GM23338 (cell line): Measurements from ENCODE around the gene DCHS1. TPM values are rescaled to one million over a fixed set of nuclear protein-coding genes. Genes with fewer than 3 reads are reported as not detected.

Experiments
- ATAC-seq: fragments of 200-7000 bp; cut with Tn5 transposase; 3 replicates; pipeline ENCODE4 v1.9.1; 2020
- DNase-seq: peaks from one replicate; pipeline ENCODE4 v3.0.0-alpha.2; 2015; ENCODE audit warnings: low spot score
- H2AFZ ChIP-seq: fragments of 200-600 bp; sonication (generic); 2 replicates; pipeline ENCODE4 v1.8.0; 2016; ENCODE audit warnings: antibody characterized with exemption, mild to moderate bottlenecking, moderate library complexity
- H3F3A ChIP-seq: fragments of 200-600 bp; sonication (generic); replicated peaks from 2 replicates; pipeline ENCODE4 v1.8.0; 2017; ENCODE audit warnings: antibody characterized with exemption, mixed run types, low read depth
- H3K27ac ChIP-seq: fragments of 200-600 bp; sonication (generic); 2 replicates; pipeline ENCODE4 v1.6.1; 2016; ENCODE audit warnings: low read depth
- H3K27me3 ChIP-seq: fragments of 200-600 bp; sonication (generic); 2 replicates; pipeline ENCODE4 v1.8.0; 2016; ENCODE audit warnings: mild to moderate bottlenecking, mixed run types, moderate library complexity; ENCODE audit not compliant: insufficient read depth
- H3K36me3 ChIP-seq: fragments of 200-600 bp; sonication (generic); 2 replicates; pipeline ENCODE4 v1.8.0; 2016; ENCODE audit warnings: mild to moderate bottlenecking; ENCODE audit not compliant: insufficient read depth
- H3K4me1 ChIP-seq: fragments of 200-600 bp; sonication (generic); 2 replicates; pipeline ENCODE4 v1.8.0; 2016; ENCODE audit warnings: mild to moderate bottlenecking, moderate library complexity; ENCODE audit not compliant: insufficient read depth
- H3K4me2 ChIP-seq: fragments of 200-600 bp; sonication (generic); 2 replicates; pipeline ENCODE4 v1.7.1; 2017; ENCODE audit warnings: mixed run types
- H3K4me3 ChIP-seq: fragments of 200-600 bp; sonication (generic); 2 replicates; pipeline ENCODE4 v1.6.1; 2016; ENCODE audit warnings: mixed run types
- H3K79me2 ChIP-seq: fragments of 200-600 bp; sonication (generic); replicated peaks from 2 replicates; pipeline ENCODE4 v1.8.0; 2017; ENCODE audit warnings: mild to moderate bottlenecking; ENCODE audit not compliant: insufficient read depth
- H3K9me2 ChIP-seq: fragments of 200-600 bp; sonication (generic); 2 replicates; pipeline ENCODE4 v1.8.0; 2017; ENCODE audit not compliant: insufficient read depth
- H4K20me1 ChIP-seq: fragments of 200-600 bp; sonication (generic); replicated peaks from 2 replicates; pipeline ENCODE4 v1.8.0; 2017; ENCODE audit warnings: mild to moderate bottlenecking; ENCODE audit not compliant: insufficient read depth
- H3K27ac Mint-ChIP-seq: 2 replicates; pipeline ENCODE4 v1.8.0; 2020; ENCODE audit warnings: inconsistent platforms, mild to moderate bottlenecking, moderate library complexity, mixed read lengths
- H3K27me3 Mint-ChIP-seq: 3 replicates; pipeline ENCODE4 v1.8.0; 2022; ENCODE audit warnings: low read depth, mild to moderate bottlenecking, moderate library complexity, mixed read lengths, inconsistent platforms; ENCODE audit not compliant: insufficient read depth, poor library complexity
- H3K36me3 Mint-ChIP-seq: 3 replicates; pipeline ENCODE4 v1.8.0; 2021; ENCODE audit warnings: low read depth, mild to moderate bottlenecking, inconsistent platforms, moderate library complexity, mixed read lengths
- H3K4me1 Mint-ChIP-seq: 3 replicates; pipeline ENCODE4 v1.8.0; 2020; ENCODE audit warnings: mild to moderate bottlenecking, inconsistent platforms, mixed read lengths
- H3K4me3 Mint-ChIP-seq: 3 replicates; pipeline ENCODE4 v1.8.0; 2021; ENCODE audit warnings: moderate library complexity, mild to moderate bottlenecking, inconsistent platforms, mixed read lengths
- H3K9me3 Mint-ChIP-seq: 3 replicates; pipeline ENCODE4 v1.8.0; 2020; ENCODE audit warnings: moderate library complexity, mild to moderate bottlenecking, inconsistent platforms, mixed read lengths
- CREB1 ChIP-seq: fragments of 250-450 bp; sonication (Bioruptor Pico); IDR thresholded peaks from 2 replicates; pipeline ENCODE4 v1.5.0; 2020; ENCODE audit warnings: low read depth, mild to moderate bottlenecking, moderate library complexity
- CTCF ChIP-seq, 2 experiments: fragments of 200-600 bp in 1 of 2; sonication (generic) in 1 of 2; conservative IDR thresholded peaks; 2 replicates each; pipeline versions ENCODE4 v1.5.1 to v1.6.1; 2016 to 2017; ENCODE audit warnings: antibody characterized with exemption in 2 of 2, low read depth in 2 of 2, mild to moderate bottlenecking in 2 of 2, moderate library complexity in 1 of 2
- EZH2 ChIP-seq: fragments of 200-600 bp; sonication (generic); IDR thresholded peaks from one replicate; pipeline ENCODE4 v1.8.0; 2017; ENCODE audit warnings: antibody characterized with exemption, mild to moderate bottlenecking, low read depth; ENCODE audit not compliant: unreplicated experiment
- EZH2phosphoT487 ChIP-seq: fragments of 200-600 bp; sonication (generic); IDR thresholded peaks from one replicate; pipeline ENCODE4 v1.8.1; 2018; ENCODE audit warnings: antibody characterized with exemption; ENCODE audit not compliant: unreplicated experiment
- JUNB ChIP-seq: IDR thresholded peaks from one replicate; pipeline ENCODE4 v1.6.1; 2016; ENCODE audit warnings: antibody characterized with exemption; ENCODE audit not compliant: unreplicated experiment
- POLR2AphosphoS5 ChIP-seq: IDR thresholded peaks from 2 replicates; pipeline ENCODE4 v1.6.1; 2016; ENCODE audit warnings: antibody characterized with exemption, low read depth
- STAT1 ChIP-seq: IDR thresholded peaks from one replicate; pipeline ENCODE4 v1.6.1; 2016; ENCODE audit warnings: antibody characterized with exemption; ENCODE audit not compliant: unreplicated experiment
- ZNF114 ChIP-seq: fragments of 250-450 bp; sonication (Bioruptor Pico); IDR thresholded peaks from 2 replicates; pipeline ENCODE4 v1.5.0; 2020; ENCODE audit warnings: mild to moderate bottlenecking, moderate library complexity
- ZNF462 ChIP-seq: fragments of 250-450 bp; sonication (Bioruptor Pico); IDR thresholded peaks from 2 replicates; pipeline ENCODE4 v1.5.0; 2020; ENCODE audit warnings: mild to moderate bottlenecking, moderate library complexity
- polyA plus RNA-seq: library from polyadenylated mRNA; unstranded; fragments of >200 nt; fragmentation: Nextera tagmentation; extraction: Ambion mirVana; gene quantifications from 2 replicates; pipeline ENCODE4 v1.2.1, GENCODE V29; 2016
- total RNA-seq: library from RNA; depleted of rRNA; stranded (reverse); fragments of >200 nt; shearing (Covaris generic); gene quantifications from 2 replicates; pipeline ENCODE4 v1.2.3, GENCODE V29; 2014
- TF ChIP-seq, protein P1 (sequence below): IDR thresholded peaks from 2 replicates; pipeline ENCODE4 v1.6.1; 2016; ENCODE audit warnings: antibody characterized with exemption

Gene DCHS1
- total and polyA plus RNA-seq, 2 experiments from 2014 or later = 2.3 to 20.7 TPM

DNA sequence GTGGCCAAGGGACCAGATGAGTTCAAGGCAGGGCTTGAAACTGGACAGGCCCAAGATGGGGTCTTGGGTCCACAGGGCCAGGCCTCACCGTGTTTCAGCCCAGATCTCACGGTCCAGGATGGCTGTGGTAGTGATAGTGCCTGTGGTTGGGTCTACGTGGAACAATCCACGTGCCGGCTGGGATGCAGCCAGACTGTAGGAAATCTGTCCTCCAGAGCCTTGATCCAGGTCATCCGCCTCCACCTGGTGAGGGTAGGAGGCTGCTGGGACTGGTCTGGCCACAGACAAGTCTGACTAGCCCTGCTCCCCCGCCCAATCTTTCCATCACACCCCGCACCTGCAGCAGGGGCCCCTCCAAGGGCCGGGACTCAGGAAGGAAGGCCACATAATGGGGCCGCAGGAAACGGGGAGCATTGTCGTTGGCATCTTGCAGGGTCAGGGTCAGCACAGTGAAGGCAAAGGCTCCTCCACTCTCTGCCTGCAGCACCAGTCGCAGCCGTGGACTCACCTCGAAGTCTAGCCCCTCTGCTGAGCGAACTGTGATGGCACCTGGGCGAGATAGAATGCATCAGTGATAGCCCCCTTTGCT lies 29.7 kb downstream of the DCHS1 start:
- Mint-ChIP-seq H3K36me3 (peaks cover 13% of the 10 kb centered on the region), H3K27ac (no peak overlapping the region), H3K9me3 (no peaks in the 10 kb centered on the region; the same call in 2 of the 3 replicates), H3K27me3 (peaks cover 26% of the 10 kb centered on the region), H3K4me3 (no peak overlapping the region), H3K4me1 (peaks cover 9% of the 10 kb centered on the region)
- DNase-seq (no peak), ATAC-seq (no peak)
- no peak overlapping the region for H3K4me3 ChIP-seq
- H3K27me3 ChIP-seq = peaks cover 28% of the 10 kb centered on the region
- H2AFZ ChIP-seq = no peak overlapping the region
- H3K27ac ChIP-seq = no peak overlapping the region
- no peaks in the 10 kb centered on the region for H3K9me2 ChIP-seq
- no peak overlapping the region for H3K4me2 ChIP-seq
- TF ChIP-seq, protein P1, sequence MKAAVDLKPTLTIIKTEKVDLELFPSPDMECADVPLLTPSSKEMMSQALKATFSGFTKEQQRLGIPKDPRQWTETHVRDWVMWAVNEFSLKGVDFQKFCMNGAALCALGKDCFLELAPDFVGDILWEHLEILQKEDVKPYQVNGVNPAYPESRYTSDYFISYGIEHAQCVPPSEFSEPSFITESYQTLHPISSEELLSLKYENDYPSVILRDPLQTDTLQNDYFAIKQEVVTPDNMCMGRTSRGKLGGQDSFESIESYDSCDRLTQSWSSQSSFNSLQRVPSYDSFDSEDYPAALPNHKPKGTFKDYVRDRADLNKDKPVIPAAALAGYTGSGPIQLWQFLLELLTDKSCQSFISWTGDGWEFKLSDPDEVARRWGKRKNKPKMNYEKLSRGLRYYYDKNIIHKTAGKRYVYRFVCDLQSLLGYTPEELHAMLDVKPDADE = no peak
- TF ChIP-seq ZNF462 (CRISPR knock-in tag) (no peak), STAT1 (no peak), EZH2phosphoT487 (no peak), ZNF114 (CRISPR knock-in tag) (no peak), CREB1 (CRISPR knock-in tag) (no peak), CTCF (conservative IDR thresholded peaks at IDR 0.05; ENCODE audit: low read depth in 2 of 2) (no peak), EZH2 (no peak), POLR2AphosphoS5 (no peak), JUNB (no peak)
- no peaks in the 10 kb centered on the region for H3K36me3 ChIP-seq
- no peaks in the 10 kb centered on the region; the same call in 1 of the 2 replicates for H3F3A ChIP-seq
- no peaks in the 10 kb centered on the region for H3K79me2 ChIP-seq
- no peaks in the 10 kb centered on the region; the same call in 1 of the 2 replicates for H3K4me1 ChIP-seq
- no peaks in the 10 kb centered on the region for H4K20me1 ChIP-seq
